Measurements from ENCODE around the gene ARSI.

ARSI gene

DNA sequence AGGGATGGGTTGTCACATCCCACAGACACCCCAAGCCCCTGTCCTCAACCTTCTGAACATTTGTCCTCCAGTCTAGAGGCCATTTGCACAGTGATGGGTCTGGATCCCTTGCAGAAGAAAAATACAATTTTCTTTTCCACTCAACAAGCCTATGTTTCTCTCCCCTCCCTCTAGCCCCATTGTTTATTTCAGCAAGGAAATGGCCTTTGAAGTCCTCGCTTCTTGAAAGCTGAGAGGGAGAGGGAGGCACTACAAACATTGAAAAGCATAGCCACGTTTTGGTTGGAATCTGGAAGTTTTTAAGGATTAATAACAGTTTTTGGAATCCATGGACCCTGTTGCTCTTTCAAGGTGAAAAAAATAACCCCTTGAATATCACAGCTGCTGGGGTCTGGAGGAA, 24.0 kb upstream of the ARSI start:
- DNase-seq (ENCODE audit: low spot score), result no peak

GRCh38 chr5:150325426-150325825, 22.7 kb upstream of the ARSI start:
- no peak for DNase-seq (ENCODE audit: low spot score)

- DNase-seq (ENCODE audit: low spot score), result no peak
Observed at GRCh38 chr5:150323819-150324218, 21.1 kb upstream of the ARSI start.

- DNase-seq (ENCODE audit: low spot score), result no peak
Observed at GRCh38 chr5:150323092-150323491, 20.4 kb upstream of the ARSI start.

DNA sequence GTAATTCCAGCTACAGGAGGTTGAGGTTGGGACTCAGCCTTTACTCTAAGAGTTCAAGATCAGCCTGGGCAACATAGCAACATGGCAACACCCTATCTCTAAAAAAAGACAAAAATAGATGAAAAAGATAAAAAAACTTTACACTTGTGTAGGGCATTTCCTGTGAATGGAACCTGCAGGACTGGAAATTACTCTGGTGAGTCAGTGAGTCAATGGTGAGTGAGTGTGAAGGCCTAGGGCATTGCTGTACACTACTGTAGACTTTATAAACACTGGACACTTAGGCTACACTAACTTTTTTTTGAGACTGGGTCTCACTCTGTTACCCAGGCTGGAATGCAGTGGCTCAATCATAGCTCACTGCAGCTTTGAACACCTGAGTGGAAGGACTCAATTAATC, 19.5 kb upstream of the ARSI start:
- no peak for DNase-seq (ENCODE audit: low spot score)

- DNase-seq (ENCODE audit: low spot score), result no peak
Observed at GRCh38 chr5:150321784-150322183, 19.1 kb upstream of the ARSI start.

DNA sequence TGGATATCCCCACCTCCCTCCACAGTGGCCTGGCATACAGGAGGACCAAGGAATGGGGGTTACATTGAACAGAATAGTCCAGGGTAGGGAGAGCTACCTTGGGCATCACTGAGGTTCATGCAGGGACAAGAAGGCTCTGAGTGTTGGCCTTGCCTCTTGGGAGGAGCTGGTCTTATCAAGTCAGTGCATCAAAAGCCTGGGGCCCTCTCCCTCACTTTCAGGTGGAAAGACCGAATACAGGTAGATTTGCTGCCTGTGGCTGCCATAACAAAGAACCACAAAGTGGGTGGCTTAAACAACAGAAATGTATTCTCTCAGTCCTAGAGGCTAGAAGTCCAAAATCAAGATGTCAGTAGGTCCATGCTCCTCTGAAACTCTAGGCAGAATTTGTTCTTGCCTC, 18.5 kb upstream of the ARSI start:
- no peak for DNase-seq (ENCODE audit: low spot score)

DNA sequence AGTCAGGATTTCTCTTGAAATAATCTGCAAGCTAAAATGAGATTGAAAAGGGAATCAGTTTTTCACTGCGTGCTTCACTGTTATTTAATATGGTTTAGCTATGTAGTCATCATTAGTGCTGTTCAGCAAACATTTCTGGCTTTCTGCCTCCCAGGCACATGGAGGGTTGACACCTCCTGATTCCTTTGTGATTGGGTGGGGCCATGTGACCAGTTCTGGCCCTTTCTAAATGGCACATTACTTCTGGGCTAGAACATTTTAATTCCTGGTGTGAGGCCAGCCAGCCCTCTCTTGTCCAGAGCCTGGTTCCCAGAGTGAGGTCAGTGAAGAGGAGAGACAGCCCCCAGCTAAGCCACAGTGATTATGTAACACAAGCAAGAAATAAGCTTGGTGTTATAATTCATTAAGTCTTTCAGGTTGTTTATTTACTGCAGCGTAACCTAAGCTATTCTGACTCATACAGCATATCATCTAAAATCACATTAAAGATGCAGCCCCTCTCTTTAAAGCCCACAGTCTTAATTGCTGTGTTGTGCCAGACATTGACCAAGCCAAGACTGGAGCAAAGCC, 17.4 kb upstream of the ARSI start:
- peak; percentile 89 for DNase-seq (ENCODE audit: low spot score)

GRCh38 chr5:150319484-150319790, 16.7 kb upstream of the ARSI start:
- no peak for DNase-seq (ENCODE audit: low spot score)

GRCh38 chr5:150318613-150319483, 16.1 kb upstream of the ARSI start:
- DNase-seq (ENCODE audit: low spot score), result no peak

- peak; percentile 91 for DNase-seq (ENCODE audit: low spot score)
Observed at GRCh38 chr5:150317048-150318003, 14.6 kb upstream of the ARSI start.

DNA sequence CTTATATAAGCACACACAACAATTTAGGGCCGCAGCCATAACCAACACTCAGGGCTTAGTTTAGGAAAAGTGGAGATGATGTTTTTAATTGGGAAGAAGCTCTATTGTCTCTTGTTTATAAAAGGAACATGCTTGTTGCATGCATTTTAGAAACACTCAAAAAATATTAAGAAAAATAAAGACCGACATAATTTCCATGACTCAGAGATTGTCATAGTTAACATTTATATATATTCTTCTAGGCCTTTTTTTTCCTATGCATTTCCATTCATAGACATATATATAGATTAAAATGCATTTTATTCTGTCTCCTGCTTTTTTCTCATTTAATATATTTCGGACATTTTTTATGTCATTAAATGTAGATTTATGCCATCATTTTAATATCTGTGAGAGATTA, 13.6 kb upstream of the ARSI start:
- DNase-seq (ENCODE audit: low spot score), result no peak

- no peak for DNase-seq (ENCODE audit: low spot score)
Observed at GRCh38 chr5:150315245-150315644, 12.5 kb upstream of the ARSI start.

DNA sequence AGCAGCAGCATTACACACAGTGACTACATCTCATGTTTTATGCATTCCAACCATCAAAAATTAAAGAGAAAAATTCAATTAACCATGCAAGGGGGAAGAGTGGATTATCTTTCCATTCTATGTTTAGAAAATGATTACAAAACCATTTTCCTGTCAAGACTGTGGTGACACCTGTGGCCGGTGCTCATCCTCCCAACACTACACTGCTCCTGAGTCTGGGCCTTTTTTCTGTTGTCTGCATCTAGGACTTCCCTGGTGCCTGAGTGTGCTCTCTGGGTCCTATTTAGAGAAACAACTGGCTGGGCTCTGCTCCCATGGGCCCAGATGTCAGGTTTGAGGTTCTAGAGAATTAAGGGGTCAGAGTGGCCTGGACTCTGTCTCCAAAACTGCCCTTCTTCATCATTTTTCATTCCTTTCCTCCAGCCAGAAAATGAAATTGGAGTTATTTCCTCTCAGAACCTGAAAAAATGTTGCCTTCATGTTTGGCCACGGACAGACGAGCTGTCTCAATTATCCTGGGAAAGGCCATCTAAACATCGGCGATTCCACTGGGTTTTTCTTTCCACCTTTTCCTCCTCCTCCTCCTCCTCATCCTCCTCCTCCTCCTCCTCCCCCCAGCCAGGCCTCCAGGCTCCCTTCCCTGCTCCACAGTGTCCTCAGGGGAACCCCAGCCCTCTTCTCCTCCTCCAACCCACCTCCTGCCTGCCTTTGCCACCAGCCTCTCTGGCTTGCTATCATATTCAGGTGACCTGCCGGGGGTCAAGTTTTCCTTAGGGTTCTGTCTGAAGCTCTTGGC, 11.4 kb upstream of the ARSI start:
- DNase-seq (ENCODE audit: low spot score), result no peak

GRCh38 chr5:150313501-150313900, 10.8 kb upstream of the ARSI start:
- no peak for DNase-seq (ENCODE audit: low spot score)

GRCh38 chr5:150312518-150312917, 9.8 kb upstream of the ARSI start:
- DNase-seq (ENCODE audit: low spot score), result no peak

GRCh38 chr5:150311015-150311692, 8.4 kb upstream of the ARSI start:
- no peak for DNase-seq (ENCODE audit: low spot score)

- no peak for DNase-seq (ENCODE audit: low spot score)
Observed at GRCh38 chr5:150310246-150310645, 7.5 kb upstream of the ARSI start.

- no peak for DNase-seq (ENCODE audit: low spot score)
Observed at GRCh38 chr5:150309886-150310239, 7.2 kb upstream of the ARSI start.

DNA sequence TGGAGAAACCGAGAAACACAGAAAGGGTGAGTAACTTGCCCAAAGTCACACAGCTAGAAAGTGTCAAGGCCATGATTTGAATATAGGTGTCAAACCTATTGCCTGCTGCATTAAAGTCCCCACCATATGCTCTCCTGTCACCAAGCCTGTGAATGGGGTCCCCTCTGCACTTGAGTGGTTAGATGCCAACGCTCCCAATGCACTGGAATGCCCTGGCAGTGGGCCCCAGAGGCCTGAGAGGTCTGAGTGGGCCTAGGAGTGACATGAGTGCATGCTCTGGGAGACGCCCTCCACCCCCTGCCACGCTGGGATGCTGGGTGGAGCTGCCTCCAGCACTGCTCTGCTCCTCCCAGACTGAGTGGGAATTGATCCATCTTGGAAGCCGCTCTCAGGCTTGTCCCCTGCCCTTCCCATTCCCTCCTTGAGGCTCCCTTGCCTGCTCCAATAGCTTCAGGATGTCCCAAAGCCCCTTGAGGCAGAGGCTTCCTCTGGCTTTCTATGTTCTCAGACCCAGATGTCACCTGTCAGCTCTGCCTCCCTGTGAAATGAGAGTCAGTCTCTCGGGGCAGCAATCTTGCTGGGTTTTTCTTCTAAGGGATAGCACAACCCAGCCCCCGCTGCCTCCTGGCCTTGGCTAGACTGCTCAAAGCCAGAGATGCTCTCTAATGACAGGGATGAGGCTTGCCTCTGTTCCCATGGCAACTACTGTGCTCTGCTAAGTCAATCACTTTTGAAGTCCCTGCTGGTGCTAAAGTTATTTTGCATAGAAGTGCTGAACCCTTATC, 6.6 kb upstream of the ARSI start:
- no peak for DNase-seq (ENCODE audit: low spot score)
